GM12874 (cell line): Measurements from ENCODE around the gene ZMYM2.
A peak's percentile ranks its signal among the peaks of the same experiment; 100 is the strongest.

Source experiments
- CTCF ChIP-seq: IDR thresholded peaks from 2 replicates; pipeline ENCODE4 v1.5.1; 2011; ENCODE audit warnings: low read depth, mild to moderate bottlenecking, control low read depth, low read length, moderate library complexity; ENCODE audit not compliant: insufficient read depth

Gene ZMYM2

GRCh38 chr13:19958155-19959111 lies at the start of gene ZMYM2:
Gene ZMYM2 (plus strand): TSS chr13:19958727. CDS start chr13:19993073, 34,346 bp downstream.
- no peak for TF ChIP-seq CTCF

GRCh38 chr13:19910336-19911072 lies 48.0 kb upstream of the ZMYM2 start:
- TF ChIP-seq CTCF = no peak

- TF ChIP-seq CTCF = 0 out of 2 replicates have a peak, but pooled peaks have one; percentile 31
Measured at GRCh38 chr13:19927117-19927748, 31.3 kb upstream of the ZMYM2 start.

GRCh38 chr13:19940106-19940505 lies 18.4 kb upstream of the ZMYM2 start:
- no peak for TF ChIP-seq CTCF

- no peak for TF ChIP-seq CTCF
Measured at GRCh38 chr13:19950374-19950773, 8.2 kb upstream of the ZMYM2 start.

- no peak for TF ChIP-seq CTCF
Measured at GRCh38 chr13:19952850-19953249, 5.7 kb upstream of the ZMYM2 start.

- no peak for TF ChIP-seq CTCF
Measured at GRCh38 chr13:19955873-19956559, 2.5 kb upstream of the ZMYM2 start.
